Ureter (tissue), 1 donor: ENCODE data around the gene LLGL2. TPM values are rescaled to one million over a fixed set of nuclear protein-coding genes. Genes with fewer than 3 reads are reported as not detected.
"Not testable (repeated sequence)": the region's sequence is repeated elsewhere in the genome, so short reads cannot be mapped to it uniquely, and the experiment has no call there.

ENCODE experiments used
- DNase-seq: peaks from one replicate; pipeline ENCODE4 v3.0.0-alpha.2; 2020; ENCODE audit warnings: low spot score
- total RNA-seq: library from RNA; stranded (reverse); gene quantifications from one replicate; pipeline ENCODE4 v1.2.4, GENCODE V29; 2023
- donor health status: DM: yes; HTN: yes; CAD: no.

Gene LLGL2
- 94.0 TPM for total RNA-seq

GRCh38 chr17:75524970-75525805, at the start of gene LLGL2:
LLGL2 (plus strand) TSS chr17:75525697; CDS start chr17:75543427, 17,730 bp downstream.
- peak; percentile 81 for DNase-seq

GRCh38 chr17:75475851-75476250, 49.6 kb upstream of the LLGL2 start:
- no peak for DNase-seq

- DNase-seq, result no peak
Measured at GRCh38 chr17:75476271-75476671, 49.2 kb upstream of the LLGL2 start.

GRCh38 chr17:75476752-75477489, 48.6 kb upstream of the LLGL2 start:
- DNase-seq, result no peak

DNA sequence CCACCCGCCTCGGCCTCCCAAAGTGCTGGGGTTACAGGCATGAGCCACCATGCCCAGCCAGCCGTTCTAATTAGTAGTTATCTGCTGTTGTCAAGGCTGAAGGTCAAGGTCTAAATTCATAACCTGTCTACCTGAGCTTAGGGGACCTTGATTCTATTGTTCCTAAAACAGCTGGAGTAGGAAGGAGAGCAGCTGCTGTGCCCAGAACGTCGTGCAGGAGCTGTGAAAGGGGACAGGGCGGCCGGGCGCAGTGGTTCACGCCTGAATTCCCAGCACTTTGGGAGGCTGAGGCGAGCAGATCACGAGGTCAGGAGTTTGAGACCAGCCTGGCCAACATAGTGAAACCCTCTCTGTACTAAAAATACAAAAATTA, 48.0 kb upstream of the LLGL2 start:
- DNase-seq, result not testable (repeated sequence)

DNA sequence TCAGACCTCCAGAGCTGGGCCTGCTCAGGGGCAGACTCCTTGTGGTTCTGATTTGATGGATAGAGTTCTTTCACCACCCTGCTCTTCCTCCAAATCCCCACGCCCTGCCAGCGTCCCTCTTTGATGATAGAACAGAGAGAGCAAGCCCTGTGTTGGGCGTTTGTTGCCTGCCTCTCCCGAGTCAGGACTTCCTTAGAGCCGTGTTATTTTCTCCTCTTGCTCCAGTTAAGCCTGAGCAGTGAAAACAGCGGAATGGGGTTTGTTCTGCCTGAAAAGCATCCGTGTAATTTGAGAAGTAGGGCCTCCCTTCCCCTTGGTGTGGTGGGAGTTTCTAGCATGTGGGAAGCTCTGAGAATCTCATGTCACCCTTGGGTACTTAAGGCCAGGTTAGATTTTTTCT, 47.0 kb upstream of the LLGL2 start:
- DNase-seq, result no peak

GRCh38 chr17:75480281-75480680, 45.2 kb upstream of the LLGL2 start:
- DNase-seq, result no peak

GRCh38 chr17:75481194-75482068, 44.1 kb upstream of the LLGL2 start:
- no peak for DNase-seq

GRCh38 chr17:75482098-75482942, 43.2 kb upstream of the LLGL2 start:
- no peak for DNase-seq

DNA sequence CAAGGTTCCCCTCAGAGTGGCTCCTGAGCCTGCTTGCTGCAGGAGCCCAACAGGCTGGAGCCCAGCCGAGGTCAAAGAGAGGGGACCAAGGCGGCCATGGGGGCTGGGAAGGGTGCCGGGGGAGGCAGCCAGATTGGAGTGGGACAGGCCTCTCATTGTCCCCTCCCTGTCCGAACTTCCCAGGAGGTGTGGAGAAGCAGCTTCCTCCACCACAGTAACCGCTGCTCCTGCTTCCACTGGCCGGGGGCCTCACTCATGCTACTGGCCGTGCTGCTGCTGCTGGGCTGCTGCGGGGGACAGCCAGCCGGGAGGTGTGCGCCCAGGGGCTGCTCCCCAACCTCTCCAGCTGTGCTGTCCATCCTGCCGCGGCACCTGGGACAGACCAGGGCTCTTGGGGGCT, 39.8 kb upstream of the LLGL2 start:
- no peak for DNase-seq

DNA sequence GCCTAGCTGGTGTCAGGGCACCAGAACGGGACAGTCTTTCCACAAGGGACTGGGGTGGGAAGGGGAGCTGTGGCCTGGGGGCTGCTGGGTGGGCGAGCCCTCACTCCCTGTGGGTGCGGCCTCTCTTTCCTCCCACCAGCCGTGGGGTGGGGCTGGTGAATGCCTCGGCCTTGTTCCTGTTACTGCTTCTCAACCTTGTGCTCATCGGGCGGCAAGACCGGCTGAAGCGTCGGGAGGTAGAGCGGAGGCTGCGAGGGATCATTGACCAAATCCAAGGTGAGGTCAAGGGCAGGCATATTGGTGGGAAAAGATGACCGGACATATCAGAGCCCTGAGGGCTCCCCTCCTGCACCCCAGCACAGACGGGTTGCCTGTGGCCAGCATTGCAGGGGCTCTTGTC, 39.3 kb upstream of the LLGL2 start:
- DNase-seq, result no peak

DNA sequence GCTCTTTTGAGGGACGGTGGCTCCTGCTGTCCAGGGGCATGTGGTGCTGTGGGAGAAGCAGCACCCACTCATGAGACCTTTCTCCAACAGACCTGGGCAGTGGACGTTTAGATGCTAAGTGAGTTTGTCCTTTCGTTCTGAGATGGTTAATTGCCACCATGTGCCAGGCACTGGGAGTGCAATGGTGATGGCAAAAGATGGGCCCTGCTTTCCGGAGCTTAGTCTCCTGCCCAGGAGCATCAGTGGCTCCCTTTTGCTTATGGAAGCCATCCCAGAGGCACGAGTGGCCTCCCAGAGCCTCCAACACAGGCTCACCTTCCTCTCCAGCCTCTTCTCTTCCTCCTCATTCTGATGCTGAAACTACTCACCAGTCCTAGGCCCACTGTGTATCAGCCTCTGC, 38.5 kb upstream of the LLGL2 start:
- DNase-seq, result no peak

DNA sequence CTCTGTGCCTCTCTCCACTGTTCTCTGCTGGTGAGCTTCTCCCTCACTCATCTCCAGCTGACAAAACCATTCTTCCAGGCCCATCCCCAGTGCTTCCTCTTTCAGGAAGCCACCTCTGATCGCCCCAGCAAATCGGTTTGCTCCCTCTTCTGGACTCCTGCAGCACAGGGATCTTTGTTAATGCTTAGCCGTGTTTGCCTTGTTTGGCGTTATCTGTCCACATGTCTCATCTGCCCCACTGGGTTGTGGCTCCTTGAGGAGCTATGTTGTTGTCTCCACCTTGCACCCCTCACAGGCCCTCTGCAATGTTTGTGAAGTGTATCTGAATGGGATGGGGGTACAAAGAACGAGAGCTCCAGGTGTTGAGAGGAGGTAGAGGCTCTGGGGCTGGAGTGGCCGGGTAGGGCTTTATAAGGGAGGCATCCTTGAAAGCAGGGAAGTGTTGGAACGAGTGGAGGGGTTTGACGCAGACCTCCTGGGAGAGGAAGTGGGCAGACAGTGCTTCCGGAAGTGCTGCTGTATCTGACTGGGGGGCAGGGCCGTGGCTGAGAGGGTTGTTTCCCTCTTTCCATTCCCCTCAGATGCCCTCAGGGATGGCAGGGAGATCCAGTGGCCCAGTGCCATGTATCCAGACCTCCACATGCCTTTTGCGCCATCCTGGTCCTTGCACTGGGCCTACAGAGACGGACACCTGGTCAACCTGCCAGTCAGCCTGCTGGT, 38.0 kb upstream of the LLGL2 start:
- no peak for DNase-seq

GRCh38 chr17:75488693-75489510, 36.6 kb upstream of the LLGL2 start:
- DNase-seq, result no peak

DNA sequence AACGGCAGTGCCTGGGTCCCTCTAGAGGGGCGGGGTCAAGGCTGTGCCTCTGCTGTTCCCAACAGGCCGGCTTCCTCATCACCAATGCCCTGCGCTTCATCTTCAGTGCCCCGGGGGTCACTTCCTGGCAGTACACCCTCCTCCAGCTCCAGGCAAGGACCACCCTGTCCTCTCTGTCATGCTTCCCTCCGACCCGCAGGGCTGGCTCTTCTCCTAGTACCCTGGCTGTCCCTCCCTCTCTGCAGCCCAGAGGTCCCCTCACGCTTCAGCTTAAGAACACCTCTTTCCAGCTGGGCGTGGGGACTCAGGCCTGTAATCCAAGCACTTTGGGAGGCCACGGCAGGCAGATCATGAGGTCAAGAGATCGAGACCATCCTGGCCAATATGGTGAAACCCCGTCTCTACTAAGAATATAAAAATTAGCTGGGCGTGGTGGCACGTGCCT, 36.0 kb upstream of the LLGL2 start:
- DNase-seq, result no peak

DNA sequence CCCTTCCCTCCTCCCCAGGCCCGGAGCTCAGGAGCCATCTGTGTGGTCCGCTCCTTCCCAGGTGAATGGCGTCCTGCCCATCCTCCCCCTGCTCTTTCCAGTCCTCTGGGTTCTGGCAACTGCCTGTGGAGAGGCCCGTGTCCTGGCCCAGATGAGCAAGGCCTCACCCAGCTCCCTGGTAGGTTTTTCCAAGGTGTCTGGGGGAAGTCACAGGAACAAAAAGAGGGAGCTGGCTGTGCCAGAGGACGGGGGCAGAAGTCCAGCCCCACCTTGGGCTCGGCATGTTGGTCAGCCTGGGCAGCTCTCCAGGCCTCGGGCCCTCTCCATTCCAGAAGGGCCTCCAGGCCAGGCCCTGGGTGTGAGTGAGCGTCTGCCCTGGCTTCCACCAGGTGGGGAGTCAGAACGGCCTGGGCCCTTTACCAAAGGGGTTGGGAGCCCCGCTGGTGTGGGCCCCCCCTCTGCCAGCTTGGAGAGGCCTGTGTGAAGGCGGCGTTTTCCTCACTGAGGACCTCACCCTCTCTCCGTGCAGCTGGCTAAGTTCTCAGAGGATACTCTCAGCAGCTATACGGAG, 35.2 kb upstream of the LLGL2 start:
- DNase-seq, result no peak

GRCh38 chr17:75490953-75491649, 34.4 kb upstream of the LLGL2 start:
- DNase-seq, result no peak

GRCh38 chr17:75491680-75492079, 33.8 kb upstream of the LLGL2 start:
- DNase-seq, result no peak
